ENCODE measurements around the gene ZNF821.

GRCh38 chr16:71894921-71895678 lies 11.1 kb upstream of the ZNF821 start, which contains the start of gene IST1:
- TF ChIP-seq, protein P1, sequence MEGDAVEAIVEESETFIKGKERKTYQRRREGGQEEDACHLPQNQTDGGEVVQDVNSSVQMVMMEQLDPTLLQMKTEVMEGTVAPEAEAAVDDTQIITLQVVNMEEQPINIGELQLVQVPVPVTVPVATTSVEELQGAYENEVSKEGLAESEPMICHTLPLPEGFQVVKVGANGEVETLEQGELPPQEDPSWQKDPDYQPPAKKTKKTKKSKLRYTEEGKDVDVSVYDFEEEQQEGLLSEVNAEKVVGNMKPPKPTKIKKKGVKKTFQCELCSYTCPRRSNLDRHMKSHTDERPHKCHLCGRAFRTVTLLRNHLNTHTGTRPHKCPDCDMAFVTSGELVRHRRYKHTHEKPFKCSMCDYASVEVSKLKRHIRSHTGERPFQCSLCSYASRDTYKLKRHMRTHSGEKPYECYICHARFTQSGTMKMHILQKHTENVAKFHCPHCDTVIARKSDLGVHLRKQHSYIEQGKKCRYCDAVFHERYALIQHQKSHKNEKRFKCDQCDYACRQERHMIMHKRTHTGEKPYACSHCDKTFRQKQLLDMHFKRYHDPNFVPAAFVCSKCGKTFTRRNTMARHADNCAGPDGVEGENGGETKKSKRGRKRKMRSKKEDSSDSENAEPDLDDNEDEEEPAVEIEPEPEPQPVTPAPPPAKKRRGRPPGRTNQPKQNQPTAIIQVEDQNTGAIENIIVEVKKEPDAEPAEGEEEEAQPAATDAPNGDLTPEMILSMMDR (conservative IDR thresholded peaks at IDR 0.05; ENCODE audit: low read length), result no peak
- no peak for TF ChIP-seq EZH2phosphoT487 (IDR thresholded peaks at IDR 0.05; ENCODE audit: borderline replicate concordance)

Data from Loucy (cell line).